GM23248 (cell line): ENCODE data around the gene STAC3. TPM values are rescaled to one million over a fixed set of nuclear protein-coding genes. Genes with fewer than 3 reads are reported as not detected.

Experiments
- DNase-seq: peaks from one replicate; pipeline ENCODE4 v3.0.0-alpha.2; 2015
- H2AFZ ChIP-seq: fragments of 200-600 bp; sonication (generic); 2 replicates; pipeline ENCODE4 v1.6.1; 2016; ENCODE audit warnings: antibody characterized with exemption
- H3F3A ChIP-seq: fragments of 200-600 bp; sonication (generic); 2 replicates; pipeline ENCODE4 v1.6.1; 2016; ENCODE audit warnings: mild to moderate bottlenecking, antibody characterized with exemption, mixed run types; ENCODE audit not compliant: insufficient read depth
- H3K27ac ChIP-seq: fragments of 200-600 bp; sonication (generic); 2 replicates; pipeline ENCODE4 v1.5.1; 2016; ENCODE audit warnings: mild to moderate bottlenecking
- H3K27me3 ChIP-seq: fragments of 200-600 bp; sonication (generic); replicated peaks from 2 replicates; pipeline ENCODE4 v1.6.1; 2016; ENCODE audit warnings: mild to moderate bottlenecking; ENCODE audit not compliant: insufficient read depth
- H3K36me3 ChIP-seq: fragments of 200-600 bp; sonication (generic); 2 replicates; pipeline ENCODE4 v1.6.1; 2016; ENCODE audit warnings: low read depth, mild to moderate bottlenecking
- H3K4me1 ChIP-seq: fragments of 200-600 bp; sonication (generic); 2 replicates; pipeline ENCODE4 v1.6.1; 2016; ENCODE audit warnings: mild to moderate bottlenecking; ENCODE audit not compliant: insufficient read depth
- H3K4me2 ChIP-seq: fragments of 200-600 bp; sonication (generic); one replicate; pipeline ENCODE4 v1.6.1; 2016; ENCODE audit warnings: mild to moderate bottlenecking; ENCODE audit not compliant: unreplicated experiment
- H3K4me3 ChIP-seq: fragments of 200-600 bp; sonication (generic); 2 replicates; pipeline ENCODE4 v1.5.1; 2016; ENCODE audit warnings: mild to moderate bottlenecking
- H3K79me2 ChIP-seq: fragments of 200-600 bp; sonication (generic); 2 replicates; pipeline ENCODE4 v1.6.1; 2016; ENCODE audit warnings: mild to moderate bottlenecking; ENCODE audit not compliant: insufficient read depth
- H3K9ac ChIP-seq: fragments of 200-600 bp; sonication (generic); 2 replicates; pipeline ENCODE4 v1.6.1; 2016; ENCODE audit warnings: mild to moderate bottlenecking
- H3K9me2 ChIP-seq: fragments of 200-600 bp; sonication (generic); 2 replicates; pipeline ENCODE4 v1.6.1; 2016; ENCODE audit warnings: mixed run types, mild to moderate bottlenecking, moderate library complexity; ENCODE audit not compliant: insufficient read depth
- H3K9me3 ChIP-seq: fragments of 200-600 bp; sonication (generic); one replicate; pipeline ENCODE4 v1.6.1; 2017; ENCODE audit warnings: low read depth
- H4K20me1 ChIP-seq: fragments of 200-600 bp; sonication (generic); 2 replicates; pipeline ENCODE4 v1.6.0; 2016; ENCODE audit not compliant: insufficient read depth
- EZH2 ChIP-seq: fragments of 200-600 bp; sonication (generic); IDR thresholded peaks from 2 replicates; pipeline ENCODE4 v1.6.1; 2018; ENCODE audit warnings: antibody characterized with exemption, mild to moderate bottlenecking; ENCODE audit not compliant: insufficient read depth, poor library complexity, severe bottlenecking
- EZH2phosphoT487 ChIP-seq: fragments of 200-600 bp; sonication (generic); IDR thresholded peaks from 2 replicates; pipeline ENCODE4 v1.6.1; 2018; ENCODE audit warnings: antibody characterized with exemption, moderate library complexity, mild to moderate bottlenecking, low read depth; ENCODE audit not compliant: insufficient read depth
- WGBS, 2 experiments: methylation state at CpG; one replicate each; pipeline ENCODE4 v1.1.6; 2015 to 2017; ENCODE audit warnings: low lambda C conversion rate in 2 of 2, low coverage in 1 of 2; ENCODE audit errors: missing lambda C conversion rate in 2 of 2; 5-methylcytosine and 5-hydroxymethylcytosine counted together
- in situ Hi-C: fragments of 300-500 bp; cut with MboI; formaldehyde crosslinking; loops from 2 replicates; pipeline ENCODE4 v1.15.0; 2020
- polyA plus RNA-seq: library from polyadenylated mRNA; unstranded; fragments of >200 nt; fragmentation: Nextera tagmentation; extraction: Ambion mirVana; gene quantifications from 2 replicates; pipeline ENCODE4 v1.2.1, GENCODE V29; 2016
- total RNA-seq: library from RNA; depleted of rRNA; stranded (reverse); fragments of >200 nt; shearing (Covaris generic); gene quantifications from 2 replicates; pipeline ENCODE4 v1.2.3, GENCODE V29; 2014

STAC3 gene
- total and polyA plus RNA-seq, 2 experiments from 2014 or later = 0.32 to 0.35 TPM

DNA sequence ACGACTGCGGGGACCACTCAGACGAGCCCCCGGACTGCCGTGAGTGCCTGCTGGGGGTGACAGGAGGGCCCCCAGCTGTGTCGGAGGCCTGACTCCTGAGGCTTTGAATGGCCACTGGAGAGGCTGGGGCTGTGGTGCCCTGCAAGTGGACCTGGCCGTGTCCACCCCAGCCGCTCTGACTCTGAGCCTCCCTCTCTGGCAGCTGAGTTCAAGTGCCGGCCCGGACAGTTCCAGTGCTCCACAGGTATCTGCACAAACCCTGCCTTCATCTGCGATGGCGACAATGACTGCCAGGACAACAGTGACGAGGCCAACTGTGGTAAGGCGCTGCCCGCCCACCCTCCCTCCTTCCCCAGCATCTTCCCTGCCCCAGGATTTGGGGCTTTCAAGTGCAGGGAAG, 50.5 kb downstream of the STAC3 start:
- Histone ChIP-seq H3K4me2 (no peak overlapping the region), H2AFZ (no peak overlapping the region), H3K9me2 (no peaks in the 10 kb centered on the region), H3K27me3 (no peaks in the 10 kb centered on the region), H3K79me2 (peaks cover 28% of the 10 kb centered on the region), H3K36me3 (peaks cover 58% of the 10 kb centered on the region; the same call in 1 of the 2 replicates), H4K20me1 (no peaks in the 10 kb centered on the region), H3K4me1 (no peaks in the 10 kb centered on the region), H3K27ac (no peak overlapping the region), H3F3A (no peaks in the 10 kb centered on the region; the same call in 1 of the 2 replicates), H3K4me3 (no peak overlapping the region), H3K9me3 (no peaks in the 10 kb centered on the region), H3K9ac (no peak overlapping the region)
- DNase-seq = no peak
- 82 to 87% methylated on average over 13 to 14 of the region's 15 CpGs for WGBS, 2 experiments
- TF ChIP-seq EZH2 = no peak
- TF ChIP-seq EZH2phosphoT487 = no peak
- in situ Hi-C loops = no loop called here

DNA sequence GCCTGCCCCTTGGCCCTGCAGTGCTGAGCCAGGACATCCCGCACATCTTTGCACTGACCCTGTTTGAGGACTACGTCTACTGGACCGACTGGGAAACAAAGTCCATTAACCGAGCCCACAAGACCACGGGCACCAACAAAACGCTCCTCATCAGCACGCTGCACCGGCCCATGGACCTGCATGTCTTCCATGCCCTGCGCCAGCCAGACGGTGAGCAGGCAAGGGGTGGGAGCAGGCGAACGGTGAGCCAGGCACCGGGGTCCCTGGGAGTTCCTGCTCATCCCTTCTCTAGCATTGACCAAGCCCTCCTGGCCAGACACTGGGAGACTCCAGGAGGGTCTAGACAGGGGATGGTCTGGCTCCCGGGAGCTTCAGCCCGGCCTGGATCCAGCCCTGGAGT, 51.8 kb downstream of the STAC3 start:
- no peak overlapping the region for H3K4me3 ChIP-seq
- TF ChIP-seq EZH2 (no peak), EZH2phosphoT487 (no peak)
- H3F3A ChIP-seq = no peaks in the 10 kb centered on the region; the same call in 1 of the 2 replicates
- no peak overlapping the region for H3K4me2 ChIP-seq
- H3K79me2 ChIP-seq = peaks cover 40% of the 10 kb centered on the region
- H3K4me1 ChIP-seq = no peaks in the 10 kb centered on the region
- H4K20me1 ChIP-seq = no peaks in the 10 kb centered on the region
- H3K9me2 ChIP-seq = no peaks in the 10 kb centered on the region
- no peak for DNase-seq
- WGBS, 2 experiments = 82 to 84% methylated on average over 14 to 15 of the region's 15 CpGs
- in situ Hi-C loops = no loop called here
- no peaks in the 10 kb centered on the region for H3K27me3 ChIP-seq
- peaks cover 69% of the 10 kb centered on the region; the same call in 1 of the 2 replicates for H3K36me3 ChIP-seq
- H3K9me3 ChIP-seq = no peaks in the 10 kb centered on the region
- no peak overlapping the region for H3K9ac ChIP-seq
- no peak overlapping the region for H3K27ac ChIP-seq
- H2AFZ ChIP-seq = no peak overlapping the region

DNA sequence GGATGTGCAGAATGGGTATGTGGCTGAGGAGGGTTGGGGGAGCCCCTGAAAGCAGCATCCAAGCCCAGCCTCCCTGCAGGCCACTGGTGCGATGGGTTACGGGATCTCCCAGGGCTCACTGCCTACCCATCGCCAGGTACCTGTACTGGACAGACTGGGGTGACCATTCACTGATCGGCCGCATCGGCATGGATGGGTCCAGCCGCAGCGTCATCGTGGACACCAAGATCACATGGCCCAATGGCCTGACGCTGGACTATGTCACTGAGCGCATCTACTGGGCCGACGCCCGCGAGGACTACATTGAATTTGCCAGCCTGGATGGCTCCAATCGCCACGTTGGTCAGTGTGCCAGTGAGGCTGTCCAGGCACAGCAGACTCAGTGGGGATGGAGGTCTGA, 52.7 kb downstream of the STAC3 start:
- H3K4me2 ChIP-seq = no peak overlapping the region
- peaks cover 36% of the 10 kb centered on the region for H3K79me2 ChIP-seq
- no peaks in the 10 kb centered on the region for H3K4me1 ChIP-seq
- H3F3A ChIP-seq = no peaks in the 10 kb centered on the region; the same call in 1 of the 2 replicates
- H3K27ac ChIP-seq = no peak overlapping the region
- no peaks in the 10 kb centered on the region for H3K27me3 ChIP-seq
- H3K36me3 ChIP-seq = peaks cover 66% of the 10 kb centered on the region; the same call in 1 of the 2 replicates
- no peak overlapping the region for H2AFZ ChIP-seq
- in situ Hi-C loops = no loop called here
- 90 to 91% methylated on average over 17 of the region's 17 CpGs for WGBS, 2 experiments
- no peak overlapping the region for H3K4me3 ChIP-seq
- no peaks in the 10 kb centered on the region for H3K9me2 ChIP-seq
- DNase-seq = no peak
- no peaks in the 10 kb centered on the region for H3K9me3 ChIP-seq
- TF ChIP-seq EZH2 = no peak
- no peak for TF ChIP-seq EZH2phosphoT487
- no peak overlapping the region for H3K9ac ChIP-seq
- no peaks in the 10 kb centered on the region for H4K20me1 ChIP-seq

DNA sequence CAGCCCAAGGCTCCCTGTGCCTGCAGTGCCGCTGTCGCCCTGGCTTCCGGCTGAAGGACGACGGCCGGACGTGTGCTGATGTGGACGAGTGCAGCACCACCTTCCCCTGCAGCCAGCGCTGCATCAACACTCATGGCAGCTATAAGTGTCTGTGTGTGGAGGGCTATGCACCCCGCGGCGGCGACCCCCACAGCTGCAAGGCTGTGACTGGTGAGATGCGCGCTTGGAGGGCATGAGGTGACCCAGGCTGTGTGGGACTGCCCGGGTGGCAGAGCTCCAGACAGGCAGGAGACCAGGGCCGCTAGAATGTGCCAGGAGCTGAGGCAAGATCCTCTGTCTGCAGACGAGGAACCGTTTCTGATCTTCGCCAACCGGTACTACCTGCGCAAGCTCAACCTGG, 54.0 kb downstream of the STAC3 start:
- H3K9ac ChIP-seq = no peak overlapping the region
- no peak overlapping the region for H3K27ac ChIP-seq
- 90 to 92% methylated on average over 21 to 22 of the region's 22 CpGs for WGBS, 2 experiments
- H3K4me2 ChIP-seq = no peak overlapping the region
- peaks cover 35% of the 10 kb centered on the region for H3K79me2 ChIP-seq
- peaks cover 77% of the 10 kb centered on the region; the same call in 1 of the 2 replicates for H3K36me3 ChIP-seq
- DNase-seq = no peak
- H3K9me3 ChIP-seq = no peaks in the 10 kb centered on the region
- H3K4me1 ChIP-seq = no peaks in the 10 kb centered on the region
- no peaks in the 10 kb centered on the region for H3K27me3 ChIP-seq
- no peaks in the 10 kb centered on the region for H3F3A ChIP-seq
- no peaks in the 10 kb centered on the region for H3K9me2 ChIP-seq
- TF ChIP-seq EZH2 (no peak), EZH2phosphoT487 (no peak)
- in situ Hi-C loops = no loop called here
- no peak overlapping the region for H2AFZ ChIP-seq
- no peak overlapping the region for H3K4me3 ChIP-seq
- no peaks in the 10 kb centered on the region for H4K20me1 ChIP-seq

DNA sequence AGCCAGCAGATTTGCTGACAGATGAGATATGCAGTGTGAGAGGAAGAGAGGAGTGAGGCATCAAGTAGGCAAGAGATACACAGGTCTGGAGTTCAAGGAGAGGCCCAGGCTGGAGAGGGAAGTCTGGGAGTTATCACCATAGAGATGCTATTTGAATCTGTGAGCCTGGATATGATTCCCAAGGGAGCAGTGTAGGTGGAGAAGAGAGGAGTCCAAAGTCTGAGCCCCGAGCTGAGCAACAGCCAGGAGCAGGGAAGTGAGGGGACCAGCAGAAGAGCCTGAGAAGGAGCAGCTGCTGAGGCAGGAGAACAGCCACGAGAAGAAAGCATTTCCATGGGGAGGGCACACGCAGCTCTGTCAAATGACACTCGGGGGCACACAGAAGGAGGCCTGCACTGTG, 54.5 kb downstream of the STAC3 start:
- Histone ChIP-seq H3K9me2 (no peaks in the 10 kb centered on the region), H3K4me3 (no peak overlapping the region), H3K36me3 (peaks cover 80% of the 10 kb centered on the region; the same call in 1 of the 2 replicates), H3K27ac (no peak overlapping the region), H3K4me2 (no peak overlapping the region), H2AFZ (no peak overlapping the region), H3K27me3 (no peaks in the 10 kb centered on the region), H3K4me1 (no peaks in the 10 kb centered on the region), H3K9ac (no peak overlapping the region), H3K9me3 (no peaks in the 10 kb centered on the region), H3F3A (no peaks in the 10 kb centered on the region), H4K20me1 (no peaks in the 10 kb centered on the region), H3K79me2 (peaks cover 35% of the 10 kb centered on the region)
- WGBS, 2 experiments = 87 to 94% methylated on average over 4 of the region's 4 CpGs
- in situ Hi-C loops = no loop called here
- no peak for DNase-seq
- no peak for TF ChIP-seq EZH2
- no peak for TF ChIP-seq EZH2phosphoT487
